GM23338 (cell line): Measurements from ENCODE around the gene GATA5. TPM values are rescaled to one million over a fixed set of nuclear protein-coding genes. Genes with fewer than 3 reads are reported as not detected.

Experiments
- ATAC-seq: fragments of 200-7000 bp; cut with Tn5 transposase; 3 replicates; pipeline ENCODE4 v1.9.1; 2020
- DNase-seq: peaks from one replicate; pipeline ENCODE4 v3.0.0-alpha.2; 2015; ENCODE audit warnings: low spot score
- H2AFZ ChIP-seq: fragments of 200-600 bp; sonication (generic); 2 replicates; pipeline ENCODE4 v1.8.0; 2016; ENCODE audit warnings: antibody characterized with exemption, mild to moderate bottlenecking, moderate library complexity
- H3F3A ChIP-seq: fragments of 200-600 bp; sonication (generic); replicated peaks from 2 replicates; pipeline ENCODE4 v1.8.0; 2017; ENCODE audit warnings: antibody characterized with exemption, mixed run types, low read depth
- H3K27ac ChIP-seq: fragments of 200-600 bp; sonication (generic); 2 replicates; pipeline ENCODE4 v1.6.1; 2016; ENCODE audit warnings: low read depth
- H3K27me3 ChIP-seq: fragments of 200-600 bp; sonication (generic); 2 replicates; pipeline ENCODE4 v1.8.0; 2016; ENCODE audit warnings: mild to moderate bottlenecking, mixed run types, moderate library complexity; ENCODE audit not compliant: insufficient read depth
- H3K36me3 ChIP-seq: fragments of 200-600 bp; sonication (generic); 2 replicates; pipeline ENCODE4 v1.8.0; 2016; ENCODE audit warnings: mild to moderate bottlenecking; ENCODE audit not compliant: insufficient read depth
- H3K4me1 ChIP-seq: fragments of 200-600 bp; sonication (generic); 2 replicates; pipeline ENCODE4 v1.8.0; 2016; ENCODE audit warnings: mild to moderate bottlenecking, moderate library complexity; ENCODE audit not compliant: insufficient read depth
- H3K4me2 ChIP-seq: fragments of 200-600 bp; sonication (generic); 2 replicates; pipeline ENCODE4 v1.7.1; 2017; ENCODE audit warnings: mixed run types
- H3K4me3 ChIP-seq: fragments of 200-600 bp; sonication (generic); 2 replicates; pipeline ENCODE4 v1.6.1; 2016; ENCODE audit warnings: mixed run types
- H3K79me2 ChIP-seq: fragments of 200-600 bp; sonication (generic); replicated peaks from 2 replicates; pipeline ENCODE4 v1.8.0; 2017; ENCODE audit warnings: mild to moderate bottlenecking; ENCODE audit not compliant: insufficient read depth
- H3K9me2 ChIP-seq: fragments of 200-600 bp; sonication (generic); 2 replicates; pipeline ENCODE4 v1.8.0; 2017; ENCODE audit not compliant: insufficient read depth
- H4K20me1 ChIP-seq: fragments of 200-600 bp; sonication (generic); replicated peaks from 2 replicates; pipeline ENCODE4 v1.8.0; 2017; ENCODE audit warnings: mild to moderate bottlenecking; ENCODE audit not compliant: insufficient read depth
- H3K27ac Mint-ChIP-seq: 2 replicates; pipeline ENCODE4 v1.8.0; 2020; ENCODE audit warnings: inconsistent platforms, mild to moderate bottlenecking, moderate library complexity, mixed read lengths
- H3K27me3 Mint-ChIP-seq: 3 replicates; pipeline ENCODE4 v1.8.0; 2022; ENCODE audit warnings: low read depth, mild to moderate bottlenecking, moderate library complexity, mixed read lengths, inconsistent platforms; ENCODE audit not compliant: insufficient read depth, poor library complexity
- H3K36me3 Mint-ChIP-seq: 3 replicates; pipeline ENCODE4 v1.8.0; 2021; ENCODE audit warnings: low read depth, mild to moderate bottlenecking, inconsistent platforms, moderate library complexity, mixed read lengths
- H3K4me1 Mint-ChIP-seq: 3 replicates; pipeline ENCODE4 v1.8.0; 2020; ENCODE audit warnings: mild to moderate bottlenecking, inconsistent platforms, mixed read lengths
- H3K4me3 Mint-ChIP-seq: 3 replicates; pipeline ENCODE4 v1.8.0; 2021; ENCODE audit warnings: moderate library complexity, mild to moderate bottlenecking, inconsistent platforms, mixed read lengths
- H3K9me3 Mint-ChIP-seq: 3 replicates; pipeline ENCODE4 v1.8.0; 2020; ENCODE audit warnings: moderate library complexity, mild to moderate bottlenecking, inconsistent platforms, mixed read lengths
- CTCF ChIP-seq, 2 experiments: fragments of 200-600 bp in 1 of 2; sonication (generic) in 1 of 2; conservative IDR thresholded peaks; 2 replicates each; pipeline versions ENCODE4 v1.5.1 to v1.6.1; 2016 to 2017; ENCODE audit warnings: antibody characterized with exemption in 2 of 2, low read depth in 2 of 2, mild to moderate bottlenecking in 2 of 2, moderate library complexity in 1 of 2
- ETS1 ChIP-seq: IDR thresholded peaks from 2 replicates; pipeline ENCODE4 v1.6.1; 2016; ENCODE audit warnings: antibody characterized with exemption
- EZH2 ChIP-seq: fragments of 200-600 bp; sonication (generic); IDR thresholded peaks from one replicate; pipeline ENCODE4 v1.8.0; 2017; ENCODE audit warnings: antibody characterized with exemption, mild to moderate bottlenecking, low read depth; ENCODE audit not compliant: unreplicated experiment
- EZH2phosphoT487 ChIP-seq: fragments of 200-600 bp; sonication (generic); IDR thresholded peaks from one replicate; pipeline ENCODE4 v1.8.1; 2018; ENCODE audit warnings: antibody characterized with exemption; ENCODE audit not compliant: unreplicated experiment
- NANOG ChIP-seq: IDR thresholded peaks from 2 replicates; pipeline ENCODE4 v1.6.1; 2016; ENCODE audit warnings: antibody characterized with exemption, borderline replicate concordance
- POLR2AphosphoS5 ChIP-seq: IDR thresholded peaks from 2 replicates; pipeline ENCODE4 v1.6.1; 2016; ENCODE audit warnings: antibody characterized with exemption, low read depth
- ZNF114 ChIP-seq: fragments of 250-450 bp; sonication (Bioruptor Pico); IDR thresholded peaks from 2 replicates; pipeline ENCODE4 v1.5.0; 2020; ENCODE audit warnings: mild to moderate bottlenecking, moderate library complexity
- ZNF331 ChIP-seq: fragments of 250-450 bp; sonication (Bioruptor Pico); IDR thresholded peaks from 2 replicates; pipeline ENCODE4 v1.5.0; 2020; ENCODE audit warnings: low read depth, mild to moderate bottlenecking, moderate library complexity
- polyA plus RNA-seq: library from polyadenylated mRNA; unstranded; fragments of >200 nt; fragmentation: Nextera tagmentation; extraction: Ambion mirVana; gene quantifications from 2 replicates; pipeline ENCODE4 v1.2.1, GENCODE V29; 2016
- total RNA-seq: library from RNA; depleted of rRNA; stranded (reverse); fragments of >200 nt; shearing (Covaris generic); gene quantifications from 2 replicates; pipeline ENCODE4 v1.2.3, GENCODE V29; 2014
- TF ChIP-seq, protein P1 (sequence below): IDR thresholded peaks from one replicate; pipeline ENCODE4 v1.6.1; 2018; ENCODE audit warnings: antibody characterized with exemption; ENCODE audit not compliant: unreplicated experiment

The GATA5 gene
- total and polyA plus RNA-seq, 2 experiments from 2014 or later, result 0.60 to 0.73 TPM

GRCh38 chr20:62430311-62430853, 45.4 kb downstream of the GATA5 start:
- no peak overlapping the region for H3K4me3 Mint-ChIP-seq
- H3K9me3 Mint-ChIP-seq, result no peaks in the 10 kb centered on the region
- H4K20me1 ChIP-seq, result no peaks in the 10 kb centered on the region
- H3K4me3 ChIP-seq, result no peak overlapping the region
- H2AFZ ChIP-seq, result no peak overlapping the region
- no peaks in the 10 kb centered on the region for H3K36me3 Mint-ChIP-seq
- peaks cover 27% of the 10 kb centered on the region for H3K4me1 ChIP-seq
- H3K4me1 Mint-ChIP-seq, result peaks cover 39% of the 10 kb centered on the region
- peaks cover 11% of the 10 kb centered on the region for H3K27me3 Mint-ChIP-seq
- no peaks in the 10 kb centered on the region for H3K36me3 ChIP-seq
- H3K27ac ChIP-seq, result no peak overlapping the region
- DNase-seq, result no peak
- H3K9me2 ChIP-seq, result no peaks in the 10 kb centered on the region
- ATAC-seq, result no peak
- H3K79me2 ChIP-seq, result no peaks in the 10 kb centered on the region
- H3K27me3 ChIP-seq, result no peaks in the 10 kb centered on the region
- TF ChIP-seq ZNF114 (CRISPR knock-in tag) (no peak), ZNF331 (CRISPR knock-in tag) (no peak), EZH2 (no peak), EZH2phosphoT487 (no peak), POLR2AphosphoS5 (no peak), NANOG (no peak), ETS1 (no peak), CTCF (conservative IDR thresholded peaks at IDR 0.05; ENCODE audit: low read depth in 2 of 2) (no peak)
- TF ChIP-seq, protein P1, sequence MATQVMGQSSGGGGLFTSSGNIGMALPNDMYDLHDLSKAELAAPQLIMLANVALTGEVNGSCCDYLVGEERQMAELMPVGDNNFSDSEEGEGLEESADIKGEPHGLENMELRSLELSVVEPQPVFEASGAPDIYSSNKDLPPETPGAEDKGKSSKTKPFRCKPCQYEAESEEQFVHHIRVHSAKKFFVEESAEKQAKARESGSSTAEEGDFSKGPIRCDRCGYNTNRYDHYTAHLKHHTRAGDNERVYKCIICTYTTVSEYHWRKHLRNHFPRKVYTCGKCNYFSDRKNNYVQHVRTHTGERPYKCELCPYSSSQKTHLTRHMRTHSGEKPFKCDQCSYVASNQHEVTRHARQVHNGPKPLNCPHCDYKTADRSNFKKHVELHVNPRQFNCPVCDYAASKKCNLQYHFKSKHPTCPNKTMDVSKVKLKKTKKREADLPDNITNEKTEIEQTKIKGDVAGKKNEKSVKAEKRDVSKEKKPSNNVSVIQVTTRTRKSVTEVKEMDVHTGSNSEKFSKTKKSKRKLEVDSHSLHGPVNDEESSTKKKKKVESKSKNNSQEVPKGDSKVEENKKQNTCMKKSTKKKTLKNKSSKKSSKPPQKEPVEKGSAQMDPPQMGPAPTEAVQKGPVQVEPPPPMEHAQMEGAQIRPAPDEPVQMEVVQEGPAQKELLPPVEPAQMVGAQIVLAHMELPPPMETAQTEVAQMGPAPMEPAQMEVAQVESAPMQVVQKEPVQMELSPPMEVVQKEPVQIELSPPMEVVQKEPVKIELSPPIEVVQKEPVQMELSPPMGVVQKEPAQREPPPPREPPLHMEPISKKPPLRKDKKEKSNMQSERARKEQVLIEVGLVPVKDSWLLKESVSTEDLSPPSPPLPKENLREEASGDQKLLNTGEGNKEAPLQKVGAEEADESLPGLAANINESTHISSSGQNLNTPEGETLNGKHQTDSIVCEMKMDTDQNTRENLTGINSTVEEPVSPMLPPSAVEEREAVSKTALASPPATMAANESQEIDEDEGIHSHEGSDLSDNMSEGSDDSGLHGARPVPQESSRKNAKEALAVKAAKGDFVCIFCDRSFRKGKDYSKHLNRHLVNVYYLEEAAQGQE, result no peak
- no peak overlapping the region for H3K27ac Mint-ChIP-seq
- H3K4me2 ChIP-seq, result no peak overlapping the region
- peaks cover 9% of the 10 kb centered on the region; the same call in 1 of the 2 replicates for H3F3A ChIP-seq
